NCI-H69 (cell line): ENCODE data around the gene ARFGAP3.

Experiments used
- DNase-seq: peaks from one replicate; lab custom pipeline; 2025; lab: John Stamatoyannopoulos, UW

The ARFGAP3 gene

GRCh38 chr22:42820045-42820763, 36.9 kb downstream of the ARFGAP3 start:
- DNase-seq = peak; percentile 55

GRCh38 chr22:42819412-42820044, 37.5 kb downstream of the ARFGAP3 start:
- DNase-seq = no peak

- DNase-seq = no peak
Measured at GRCh38 chr22:42817556-42817955, 39.5 kb downstream of the ARFGAP3 start.

- peak; percentile 14 for DNase-seq
Measured at GRCh38 chr22:42816336-42816735, 40.7 kb downstream of the ARFGAP3 start.

- no peak for DNase-seq
Measured at GRCh38 chr22:42814616-42815015, 42.5 kb downstream of the ARFGAP3 start.

GRCh38 chr22:42814215-42814614, 42.9 kb downstream of the ARFGAP3 start:
- peak; percentile 98 for DNase-seq

- no peak for DNase-seq
Measured at GRCh38 chr22:42813501-42813900, 43.6 kb downstream of the ARFGAP3 start.

GRCh38 chr22:42811459-42811858, 45.6 kb downstream of the ARFGAP3 start:
- peak; percentile 95 for DNase-seq

- DNase-seq = no peak
Measured at GRCh38 chr22:42808521-42808920, 48.6 kb downstream of the ARFGAP3 start.

GRCh38 chr22:42807185-42807584, 49.9 kb downstream of the ARFGAP3 start:
- no peak for DNase-seq

- DNase-seq = peak; percentile 51
Measured at GRCh38 chr22:42805998-42806830, 50.9 kb downstream of the ARFGAP3 start.

- DNase-seq = peak; percentile 79
Measured at GRCh38 chr22:42805016-42805997, 51.8 kb downstream of the ARFGAP3 start.

- DNase-seq = peak; percentile 97
Measured at GRCh38 chr22:42803389-42803788, 53.7 kb downstream of the ARFGAP3 start.

- DNase-seq = peak; percentile 52
Measured at GRCh38 chr22:42801252-42802080, 55.6 kb downstream of the ARFGAP3 start.

- peak; percentile 95 for DNase-seq
Measured at GRCh38 chr22:42800451-42801251, 56.4 kb downstream of the ARFGAP3 start.

- peak; percentile 90 for DNase-seq
Measured at GRCh38 chr22:42799461-42800405, 57.3 kb downstream of the ARFGAP3 start.

- DNase-seq = no peak
Measured at GRCh38 chr22:42799061-42799460, 58.0 kb downstream of the ARFGAP3 start.

GRCh38 chr22:42797011-42797410, 60.1 kb downstream of the ARFGAP3 start:
- DNase-seq = no peak

GRCh38 chr22:42796081-42796480, 61.0 kb downstream of the ARFGAP3 start:
- no peak for DNase-seq
